HK-2 (cell line): ENCODE results near the gene ZNF692.

Experiments
- DNase-seq: peaks from one replicate; pipeline ENCODE4 v3.0.0-alpha.2; 2018; ENCODE audit not compliant: unreplicated experiment

Gene ZNF692

DNA sequence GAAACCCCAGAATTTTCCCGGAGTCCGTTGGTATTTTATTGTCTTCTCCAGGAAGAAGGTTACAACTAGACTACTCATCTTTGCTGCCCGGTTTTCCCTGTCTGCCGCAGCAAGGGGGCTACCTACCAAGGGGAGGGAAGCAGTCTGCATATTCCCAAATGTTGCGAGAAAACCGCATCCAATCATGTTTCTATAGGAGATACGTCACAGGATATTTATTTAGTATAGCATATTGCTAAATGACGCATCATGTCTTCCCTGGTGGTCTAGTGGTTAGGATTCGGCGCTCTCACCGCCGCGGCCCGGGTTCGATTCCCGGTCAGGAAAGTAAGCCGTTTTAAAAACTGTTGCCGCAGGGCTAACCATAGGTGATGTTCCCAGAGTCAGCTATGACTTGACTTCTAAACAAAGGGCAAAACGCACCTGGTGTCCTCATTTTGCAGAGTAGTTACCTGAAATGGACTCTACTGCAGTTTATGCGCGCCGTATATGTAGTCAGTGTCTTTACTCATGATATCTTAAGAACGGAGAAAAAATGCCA lies 15.2 kb upstream of the ZNF692 start:
- peak; percentile 95 for DNase-seq

DNA sequence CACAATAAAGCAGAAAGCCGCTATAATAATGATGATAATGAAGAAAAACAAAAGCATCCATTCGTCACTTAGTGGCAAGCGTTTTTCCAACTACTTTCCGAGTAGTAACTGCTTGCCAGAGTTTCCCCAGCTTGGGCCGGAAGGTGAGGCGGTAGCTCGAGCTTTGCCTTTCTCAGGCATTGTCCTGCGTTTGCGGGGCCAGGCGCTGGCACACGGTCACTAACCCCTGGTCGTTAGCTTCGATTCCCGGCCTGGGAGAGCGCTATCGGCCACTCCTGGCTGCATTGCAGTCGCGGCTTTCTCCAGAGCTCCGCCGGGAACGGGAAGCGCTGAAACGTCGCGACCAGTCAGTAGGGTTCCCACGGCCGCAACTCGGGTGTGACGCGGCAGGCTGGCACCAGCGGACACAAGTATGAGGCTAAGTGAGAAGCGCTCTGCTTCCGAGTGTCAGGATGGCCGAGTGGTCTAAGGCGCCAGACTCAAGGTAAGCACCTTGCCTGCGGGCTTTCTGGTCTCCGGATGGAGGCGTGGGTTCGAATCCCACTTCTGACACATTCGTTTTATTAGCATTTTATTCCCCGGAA lies 14.6 kb upstream of the ZNF692 start:
- peak; percentile 100 for DNase-seq

DNA sequence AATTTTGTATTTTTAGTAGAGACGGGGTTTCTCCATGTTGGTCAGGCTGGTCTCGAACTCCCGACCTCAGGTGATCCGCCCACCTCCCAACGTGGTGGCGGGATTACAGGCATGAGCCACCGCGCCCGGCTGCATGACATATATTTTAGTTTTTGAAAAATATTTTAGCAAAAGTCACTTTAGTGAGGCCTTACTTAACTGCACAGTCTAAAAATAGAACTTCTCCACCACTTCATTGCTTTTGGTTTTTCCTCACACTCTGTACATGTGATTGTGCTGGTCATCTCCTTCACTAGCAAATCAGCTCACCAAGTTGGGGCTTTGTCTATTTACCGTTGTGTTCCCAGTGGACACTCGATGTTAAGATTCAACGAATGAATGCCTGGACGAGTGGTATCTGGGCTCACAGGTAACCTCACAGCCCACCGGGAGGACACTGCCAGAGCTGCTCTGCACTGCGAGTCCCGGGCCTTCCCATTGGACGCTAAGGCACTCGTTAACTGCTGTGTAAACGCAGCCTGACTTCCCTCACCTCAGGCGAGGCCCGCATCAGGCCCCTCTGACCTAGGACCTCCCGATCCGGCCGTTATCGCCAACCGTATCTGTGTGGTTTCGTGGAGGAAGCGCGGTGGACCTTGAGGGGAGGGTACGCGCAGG lies 14.0 kb upstream of the ZNF692 start:
- DNase-seq = peak; percentile 86

DNA sequence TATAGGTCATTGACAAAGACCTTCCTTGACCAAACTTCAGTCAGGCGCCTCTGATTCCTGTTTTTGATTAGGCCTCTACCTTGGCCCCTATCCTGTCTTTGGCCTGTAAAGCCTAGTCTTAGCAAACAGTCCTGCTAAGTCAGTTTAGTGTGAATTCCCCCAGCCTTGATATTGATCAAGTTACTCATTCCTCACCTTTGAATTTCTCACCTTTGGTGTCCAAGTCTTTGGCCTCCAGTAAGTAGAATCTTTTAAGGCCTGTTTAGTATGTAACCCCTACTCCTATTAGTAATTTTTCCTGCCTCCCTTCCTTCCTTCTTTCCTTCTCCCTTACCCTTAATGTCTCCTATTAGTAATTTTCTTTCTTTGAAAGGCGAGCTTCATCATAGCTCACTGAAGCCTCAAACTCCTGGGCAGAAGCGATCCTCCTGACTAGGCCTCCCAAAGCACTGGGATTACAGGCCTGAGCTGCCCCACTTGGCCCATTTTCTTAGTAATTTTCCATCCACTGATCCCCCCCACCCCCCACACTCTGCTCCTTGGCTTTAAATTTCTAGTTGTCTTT lies 13.0 kb upstream of the ZNF692 start:
- peak; percentile 39 for DNase-seq

DNA sequence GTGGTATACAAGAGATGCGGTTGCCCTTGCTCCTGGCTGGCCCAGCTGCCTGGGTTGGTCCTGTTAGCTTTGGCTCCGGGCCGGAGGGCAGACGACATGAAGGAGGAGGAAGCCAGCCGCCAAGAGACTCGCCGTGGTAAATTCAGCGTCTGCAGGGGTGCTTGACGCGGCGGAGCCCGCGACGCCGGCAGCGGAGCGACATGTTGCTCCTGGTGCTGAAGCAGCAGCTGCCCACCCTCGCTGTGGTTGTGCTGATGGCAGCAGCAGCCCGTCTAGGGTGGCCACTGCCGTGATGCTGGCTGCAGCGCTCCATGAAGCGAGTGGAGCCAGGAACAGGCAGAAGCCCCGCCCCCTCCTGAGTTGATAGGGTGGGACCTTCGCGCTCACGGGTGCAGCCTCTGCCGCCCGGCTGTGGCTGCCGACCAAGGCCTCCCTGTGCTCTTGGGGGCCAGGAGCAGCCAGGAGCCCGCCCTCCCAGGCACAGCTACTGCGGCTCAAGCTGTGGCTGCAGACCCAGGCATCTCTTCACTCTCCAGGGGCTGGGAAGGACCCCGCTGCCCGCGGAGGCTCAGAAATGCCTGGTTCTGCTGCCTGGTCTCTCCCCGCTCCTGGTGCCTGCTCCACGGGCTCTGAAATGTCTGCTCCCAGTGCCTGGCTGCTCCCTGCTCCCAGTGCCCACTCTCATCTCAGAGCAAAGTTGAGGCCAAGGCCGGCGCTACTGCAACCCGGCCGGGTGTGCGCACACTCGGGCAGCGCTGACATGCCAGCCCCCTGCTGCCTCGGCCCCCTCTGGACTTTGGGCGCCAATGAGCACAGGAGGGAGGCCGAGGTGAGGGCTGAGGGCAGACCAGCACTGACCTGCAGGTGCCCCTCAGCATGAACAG lies 4.4 kb upstream of the ZNF692 start:
- peak; percentile 78 for DNase-seq

DNA sequence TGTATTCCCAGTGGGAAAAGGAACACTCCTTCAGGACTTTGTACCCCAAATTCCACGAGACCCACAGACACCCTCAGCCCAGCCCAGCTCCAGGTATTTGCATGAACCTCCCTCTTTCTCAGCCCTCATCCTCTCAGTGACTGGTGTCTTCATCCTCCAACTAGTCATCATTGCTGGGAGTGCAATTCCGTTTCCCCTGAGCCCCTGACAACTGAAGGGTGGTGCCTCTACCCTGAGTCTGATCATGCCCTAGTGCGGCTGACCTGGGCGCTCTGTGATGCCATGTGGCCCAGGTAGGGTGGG lies 3.8 kb upstream of the ZNF692 start:
- DNase-seq = no peak

DNA sequence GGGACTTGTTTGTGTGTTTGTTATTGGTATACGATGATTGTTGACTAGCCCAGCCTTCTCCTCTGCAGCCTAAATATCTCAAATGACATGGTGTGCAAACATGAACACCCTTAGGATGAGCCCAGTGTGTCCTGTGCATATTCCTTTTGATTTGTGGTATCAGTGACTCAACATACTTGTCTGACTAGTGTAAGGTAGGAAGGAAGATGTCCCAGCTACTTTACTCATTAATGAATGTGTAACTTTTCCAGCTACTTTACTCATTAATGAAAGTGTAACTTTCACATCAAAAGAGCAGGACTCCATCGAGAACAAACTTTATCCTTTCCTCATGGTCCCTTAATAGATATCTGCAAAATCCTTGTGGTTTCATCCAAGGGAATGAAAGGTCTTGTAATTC lies 2.7 kb upstream of the ZNF692 start:
- no peak for DNase-seq

DNA sequence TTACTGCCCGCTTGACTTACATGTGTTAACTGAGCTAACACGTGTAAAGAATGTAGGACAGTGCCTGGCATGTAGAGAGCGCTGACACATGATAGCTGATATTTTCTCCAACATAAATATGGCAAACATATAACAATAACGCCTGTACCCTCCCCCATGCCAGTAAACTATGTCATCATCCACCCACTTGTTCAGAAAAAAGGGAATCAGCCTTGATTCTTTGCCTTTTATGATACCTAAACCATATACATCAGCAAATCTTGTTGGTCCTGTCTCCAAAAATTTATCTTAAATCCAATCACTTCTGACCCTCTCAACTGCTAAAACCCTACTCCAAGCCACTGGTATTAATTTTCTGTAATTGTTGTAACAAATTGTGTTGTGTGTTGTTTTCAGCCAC lies 1.1 kb upstream of the ZNF692 start:
- DNase-seq = no peak

DNA sequence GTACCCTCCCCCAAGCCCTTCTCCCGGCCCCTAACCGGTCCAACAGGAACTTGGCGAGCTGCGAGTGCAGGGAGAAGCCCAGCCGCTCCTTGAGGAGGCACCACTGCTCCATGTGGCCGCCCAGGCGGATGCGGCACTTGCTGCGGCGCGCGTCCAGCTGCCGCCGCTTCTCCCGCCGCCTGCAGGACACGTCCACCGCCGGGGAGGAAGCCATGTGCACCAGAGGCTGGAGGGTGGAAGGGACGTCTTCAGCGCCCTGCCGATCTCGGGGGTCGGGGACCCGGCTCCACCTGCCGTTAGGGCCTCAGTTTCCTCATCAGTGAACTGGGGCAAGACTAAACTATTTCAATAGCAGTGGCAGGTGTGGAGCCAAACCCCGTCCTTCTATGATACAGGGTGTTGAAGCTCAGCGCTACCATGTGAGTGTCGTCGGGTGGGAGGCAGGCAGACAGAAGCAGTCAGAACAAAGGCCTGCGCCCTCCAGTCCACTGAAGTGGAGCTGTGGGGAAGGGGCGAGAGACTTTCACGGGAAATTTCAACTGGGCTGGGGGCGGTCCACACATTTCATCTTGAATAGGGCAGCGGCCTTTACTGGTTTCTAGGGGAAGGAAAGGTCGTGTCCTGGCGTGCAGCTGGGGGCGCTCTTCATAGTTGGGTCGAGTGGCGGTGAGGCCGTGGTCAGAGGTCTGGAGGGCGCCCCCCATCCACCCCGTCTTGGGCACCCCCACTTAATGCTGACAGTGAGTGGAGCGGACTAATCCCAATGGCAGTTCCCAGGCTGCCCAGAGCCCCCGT lies 592 bp downstream of the ZNF692 start:
- DNase-seq = peak; percentile 81

DNA sequence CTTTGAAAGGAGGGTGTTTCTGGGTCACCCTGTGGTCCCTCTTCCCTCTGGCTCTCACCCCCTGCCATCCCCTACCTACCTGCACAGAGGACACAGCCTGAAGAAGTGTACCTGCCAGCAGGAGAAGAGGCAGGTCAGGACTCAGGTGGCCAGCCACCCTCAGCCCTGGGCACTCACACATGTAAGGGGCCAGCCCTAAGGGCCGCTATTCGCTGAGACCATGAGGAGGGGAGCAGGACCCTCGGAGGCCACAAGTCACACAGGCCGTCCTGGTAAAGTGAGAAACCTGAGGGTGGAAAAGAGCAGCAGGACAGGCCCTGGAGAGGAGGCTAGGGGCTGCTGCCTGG lies 1.2 kb downstream of the ZNF692 start:
- DNase-seq = no peak

DNA sequence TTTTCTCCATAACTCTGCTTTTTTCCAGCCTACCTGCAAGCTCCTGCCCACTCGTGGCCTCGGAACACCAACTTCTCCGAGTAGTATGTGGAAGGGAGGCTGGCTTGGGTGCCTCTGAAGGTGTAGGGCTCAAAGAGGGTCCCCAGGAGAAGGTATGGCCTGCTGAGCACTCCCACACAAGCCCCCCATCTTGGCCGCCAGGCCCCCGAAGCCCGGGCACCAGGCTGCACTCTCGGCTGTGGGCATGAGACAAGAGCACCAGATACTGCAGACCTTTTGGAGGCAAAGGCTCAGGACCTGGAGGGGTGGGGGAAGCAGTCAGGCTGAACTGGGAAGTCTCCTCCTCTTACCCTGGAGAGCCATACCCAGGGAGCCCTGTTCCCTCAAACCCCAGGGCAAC lies 1.7 kb downstream of the ZNF692 start:
- DNase-seq = no peak

DNA sequence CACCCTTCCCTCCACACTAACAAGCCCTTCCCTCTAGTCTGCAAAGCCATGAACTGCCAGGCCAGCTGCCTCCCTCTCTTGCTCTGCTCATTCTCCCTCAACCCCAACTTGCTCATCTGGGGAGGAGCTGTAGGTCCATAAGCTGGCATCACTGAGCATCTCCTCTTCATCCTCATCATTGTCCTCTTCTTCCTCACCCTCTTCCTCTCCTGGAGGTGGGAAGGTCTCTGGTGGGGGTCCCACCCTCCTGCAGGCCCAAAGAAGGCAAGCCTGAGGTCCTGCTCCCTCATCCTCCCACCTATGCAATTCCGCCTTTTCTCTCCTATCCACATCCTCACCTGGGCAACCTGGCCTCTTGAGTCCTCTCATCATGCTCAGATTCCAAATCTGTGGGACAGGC lies 2.7 kb downstream of the ZNF692 start:
- no peak for DNase-seq

DNA sequence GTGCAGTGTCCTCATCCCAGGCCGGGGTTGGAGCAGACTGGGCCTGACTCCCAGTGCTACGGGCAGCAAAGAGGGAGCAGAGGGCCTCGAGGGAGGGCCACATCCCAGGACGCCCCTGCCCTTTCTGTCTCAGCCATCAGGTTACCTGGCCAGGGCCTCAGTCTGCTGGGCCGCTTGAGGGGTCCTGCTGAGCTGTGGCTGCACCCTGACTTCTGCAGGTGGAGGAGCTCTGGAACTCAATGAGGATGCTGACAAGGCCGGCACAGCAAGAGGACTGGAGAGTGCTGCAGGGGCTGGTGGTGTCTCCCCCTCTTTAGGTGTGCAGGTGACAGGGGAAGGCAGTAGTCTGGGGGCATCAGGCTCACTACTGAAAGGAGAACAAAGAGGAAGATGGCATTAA lies 3.3 kb downstream of the ZNF692 start:
- DNase-seq = no peak

DNA sequence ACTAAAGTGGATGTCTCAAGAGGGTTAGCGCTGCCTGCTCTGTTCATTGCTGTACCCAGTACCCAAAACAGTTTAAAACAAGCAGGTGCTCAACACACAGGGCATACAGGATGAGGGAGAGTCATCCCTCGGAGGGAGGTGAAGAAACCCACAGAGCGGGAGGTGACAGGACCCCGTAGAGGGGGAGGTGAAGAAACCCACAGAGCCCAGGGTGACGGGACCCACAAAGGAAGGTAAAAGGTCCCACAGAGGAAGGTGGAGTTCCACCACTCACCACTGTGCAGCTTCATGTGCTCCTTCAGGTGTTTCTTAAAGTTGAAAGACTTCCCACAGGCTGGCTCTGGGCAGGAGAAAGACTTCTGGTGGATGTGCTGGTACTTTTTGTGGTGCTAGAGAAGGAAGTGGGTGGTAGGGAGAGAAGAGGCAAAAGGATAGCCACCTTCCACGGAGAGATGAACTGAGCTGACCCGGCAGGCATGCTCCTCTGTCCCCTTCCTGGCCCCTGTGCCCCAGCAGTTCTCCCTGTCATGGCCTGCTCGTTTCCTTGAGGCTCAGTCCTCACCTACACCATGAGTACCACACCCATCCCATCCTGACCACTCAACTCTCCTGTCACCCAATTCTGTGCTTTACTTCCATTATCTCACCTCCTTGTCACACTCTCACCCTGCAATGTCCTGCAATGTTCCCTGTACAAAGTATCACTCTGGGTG lies 5.1 kb downstream of the ZNF692 start:
- no peak for DNase-seq

DNA sequence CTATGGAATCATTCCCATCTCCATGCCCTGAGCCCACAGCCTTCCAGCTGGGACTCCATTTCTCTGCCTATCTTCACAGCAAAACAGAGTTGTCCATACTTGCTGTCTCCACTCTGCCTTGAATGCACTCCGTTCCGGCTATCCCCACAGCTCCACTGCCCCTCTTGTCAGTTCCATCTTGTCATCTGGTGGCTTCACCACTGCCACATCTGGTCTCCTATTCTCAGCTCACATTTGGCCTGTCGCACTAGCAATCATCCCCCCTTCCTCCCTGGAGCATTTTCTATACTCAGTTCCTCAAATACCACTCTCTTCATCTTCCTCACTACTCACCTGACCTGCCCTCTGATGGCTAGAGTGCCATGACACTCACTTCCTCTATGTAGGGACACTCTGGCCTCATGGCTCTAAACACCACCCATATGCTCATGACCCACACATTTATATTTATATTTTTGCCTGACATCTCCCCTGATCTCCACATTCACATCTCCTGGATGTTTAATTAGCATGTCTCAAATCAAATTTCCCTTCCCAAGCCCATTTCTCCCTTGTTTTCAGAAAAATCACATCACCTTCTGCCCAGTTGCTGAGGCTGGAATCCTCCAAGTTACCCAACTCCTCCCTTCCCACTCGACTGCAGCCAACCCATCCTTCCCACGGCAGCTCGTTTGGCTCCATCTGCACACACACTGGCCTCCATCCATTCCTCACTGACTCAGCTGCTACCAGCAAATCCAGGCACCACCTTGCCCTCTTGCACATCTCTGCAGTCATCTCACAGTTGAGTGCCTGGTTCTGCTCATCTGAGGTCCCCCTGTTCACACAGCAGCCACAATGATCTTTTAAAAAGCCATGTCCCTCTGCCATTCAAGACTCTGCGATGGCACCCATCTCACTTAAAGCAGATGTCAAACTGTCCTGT lies 6.1 kb downstream of the ZNF692 start:
- DNase-seq = no peak

DNA sequence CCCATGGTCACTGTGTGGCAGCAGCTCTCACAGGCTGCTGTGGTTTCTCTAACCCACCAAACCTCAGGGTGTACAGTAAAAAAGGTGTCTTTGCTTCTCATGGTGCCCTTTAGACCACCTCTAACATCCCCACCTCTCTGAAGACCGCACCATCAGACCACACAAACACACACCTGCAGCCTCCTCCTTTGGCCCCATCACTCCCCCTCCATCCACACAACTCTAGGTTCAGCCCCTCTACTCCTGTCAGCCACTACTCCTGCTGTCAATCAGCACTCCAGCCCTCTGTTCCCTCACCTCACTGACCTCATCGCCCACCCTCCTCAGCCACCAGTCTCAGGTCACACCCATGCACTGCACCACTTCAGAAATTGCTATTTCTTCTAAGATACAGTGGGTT lies 7.5 kb downstream of the ZNF692 start:
- no peak for DNase-seq

DNA sequence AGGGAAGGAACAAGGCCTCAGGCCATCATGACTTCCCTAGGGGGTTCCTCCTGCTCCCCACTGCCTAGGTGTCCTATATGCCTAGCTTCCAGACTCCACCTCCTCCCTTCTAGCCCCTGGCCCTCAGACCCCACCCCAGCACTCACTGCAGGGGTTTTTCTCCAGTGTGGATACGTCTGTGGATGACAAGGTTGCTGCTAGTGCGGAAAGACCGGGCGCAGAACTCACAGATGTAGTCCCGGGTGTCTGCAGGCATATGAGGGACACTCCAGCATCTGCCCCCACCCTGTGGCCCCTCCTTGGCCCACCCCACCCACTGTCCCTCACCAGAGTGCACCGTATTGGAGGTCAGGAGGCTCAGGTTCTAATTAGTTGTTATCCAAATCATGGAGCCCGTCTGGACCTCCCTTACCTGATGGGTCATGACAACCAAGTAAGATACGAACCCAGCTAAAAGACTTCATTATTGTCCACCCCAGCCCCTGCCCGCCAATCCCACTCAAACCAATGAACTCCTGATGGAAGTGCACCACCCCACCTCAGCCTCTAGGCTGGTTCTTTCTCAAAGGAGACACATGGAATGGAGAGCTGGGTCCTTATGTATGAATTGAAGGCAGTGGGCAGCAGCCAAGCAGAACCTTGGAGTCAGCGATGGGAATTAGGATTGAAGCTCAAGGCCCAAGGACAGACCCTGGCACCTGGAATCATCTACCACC lies 8.2 kb downstream of the ZNF692 start:
- DNase-seq = no peak

DNA sequence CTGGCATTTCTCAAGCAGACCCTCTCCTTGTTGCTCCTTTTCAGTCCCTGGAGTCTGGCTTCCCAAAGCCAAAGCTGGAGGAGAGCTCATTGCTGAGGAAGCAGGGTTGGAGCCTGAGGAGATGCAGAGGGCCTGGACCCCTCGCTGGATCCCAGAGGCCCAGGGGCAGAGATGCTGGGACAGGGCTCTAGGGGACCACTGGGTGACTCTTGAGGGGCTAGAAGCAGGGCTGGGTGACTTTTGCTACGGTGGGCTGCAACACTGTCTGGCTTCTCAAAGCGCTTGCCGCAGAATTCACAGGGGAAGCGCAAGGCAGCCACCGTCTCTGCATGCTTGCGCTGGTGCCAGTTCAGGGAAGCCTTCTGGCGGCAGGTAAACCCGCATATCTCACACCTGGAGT lies 8.8 kb downstream of the ZNF692 start:
- DNase-seq = no peak

DNA sequence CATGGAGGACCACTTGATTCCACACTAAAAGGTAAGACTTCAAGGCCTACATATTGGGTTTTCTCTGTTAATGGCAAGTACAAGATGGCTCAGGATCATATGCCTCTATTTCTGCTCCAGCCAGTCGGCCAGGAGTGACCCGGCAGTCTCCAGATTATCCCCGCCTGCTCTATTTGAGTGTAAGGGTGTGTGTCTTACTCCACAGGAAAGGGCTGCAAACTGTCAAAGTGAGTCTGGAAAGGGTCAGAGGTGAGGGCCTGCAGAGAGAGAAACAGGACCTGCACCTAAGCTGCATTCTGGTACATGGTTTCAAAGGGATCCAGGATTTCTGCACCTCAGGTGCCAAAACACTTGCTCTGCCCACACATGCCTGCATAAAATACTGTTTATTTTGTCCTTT lies 9.2 kb downstream of the ZNF692 start:
- DNase-seq = no peak

DNA sequence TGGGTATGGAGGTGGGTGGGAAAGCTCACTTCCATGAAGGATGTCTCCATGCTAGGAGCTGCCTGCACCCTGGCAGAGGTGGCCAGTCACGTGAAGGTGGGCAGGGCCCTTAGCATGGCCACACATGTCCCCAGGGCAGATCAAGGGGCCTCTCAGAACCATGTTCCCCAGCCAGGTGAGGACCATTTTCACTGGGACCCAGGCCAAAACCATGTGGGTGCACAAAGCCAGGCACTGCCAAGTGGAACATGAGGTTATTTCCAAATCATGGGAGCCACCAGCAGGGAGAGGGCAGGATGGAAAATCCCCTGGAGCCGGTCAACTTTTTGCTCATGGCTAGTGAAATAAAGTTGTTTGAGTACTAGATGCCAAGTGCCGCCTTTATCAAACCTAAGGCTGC lies 9.7 kb downstream of the ZNF692 start:
- no peak for DNase-seq
